GM19372 (cell line): ENCODE results near the gene MRPS7.

Experiments
- ATAC-seq: cut with Tn5 transposase; IDR thresholded peaks from one replicate; pipeline ENCODE4 v1.9.1; 2021; ENCODE audit warnings: mild to moderate bottlenecking, low read depth, moderate library complexity; ENCODE audit not compliant: unreplicated experiment

MRPS7 gene

DNA sequence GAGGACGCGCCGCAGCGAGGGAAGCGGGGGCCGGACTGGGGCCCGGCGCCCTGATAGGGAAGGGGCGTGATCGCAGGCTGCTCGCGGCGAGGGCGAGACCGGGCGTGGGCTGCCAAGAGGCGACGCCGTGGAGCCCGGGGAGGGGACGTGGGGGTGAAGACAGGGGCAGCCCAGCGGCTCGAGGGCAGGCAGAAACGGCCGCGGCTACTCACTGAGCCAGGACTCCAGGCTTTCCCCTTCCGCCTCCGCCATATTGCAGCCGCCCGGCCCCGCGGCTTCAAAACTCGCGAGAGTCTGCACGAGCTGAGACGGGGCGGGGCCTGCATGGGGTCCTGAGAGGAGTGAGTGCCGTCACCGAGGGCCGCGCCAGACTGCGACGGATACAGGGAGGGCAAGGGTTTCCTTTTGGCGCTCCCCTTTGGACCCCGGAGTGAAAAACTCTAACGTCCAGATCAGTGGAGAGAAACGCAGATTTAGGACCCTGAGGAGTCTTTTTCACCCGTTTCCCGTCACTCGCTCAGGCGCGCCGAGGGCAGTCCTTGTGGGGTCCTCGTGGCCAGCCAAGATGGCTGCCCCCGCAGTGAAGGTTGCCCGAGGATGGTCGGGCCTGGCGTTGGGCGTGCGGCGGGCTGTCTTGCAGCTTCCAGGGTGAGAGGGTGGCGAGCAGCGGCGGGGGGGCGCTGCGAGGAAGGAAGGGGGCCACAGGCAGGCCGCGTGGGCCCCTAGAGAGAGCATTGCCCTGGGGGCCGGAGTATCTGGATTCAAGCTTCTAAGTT, at the start of gene MRPS7, which contains the start of gene GGA3:
Gene MRPS7 (plus strand): TSS at position 544 of the 776 bp plus-strand sequence. CDS start 22 bp downstream, at position 566.
Gene GGA3 (minus strand): TSS at position 271 of the 776 bp plus-strand sequence. CDS start 19 bp downstream, at position 252.
- peak; percentile 87 for ATAC-seq

DNA sequence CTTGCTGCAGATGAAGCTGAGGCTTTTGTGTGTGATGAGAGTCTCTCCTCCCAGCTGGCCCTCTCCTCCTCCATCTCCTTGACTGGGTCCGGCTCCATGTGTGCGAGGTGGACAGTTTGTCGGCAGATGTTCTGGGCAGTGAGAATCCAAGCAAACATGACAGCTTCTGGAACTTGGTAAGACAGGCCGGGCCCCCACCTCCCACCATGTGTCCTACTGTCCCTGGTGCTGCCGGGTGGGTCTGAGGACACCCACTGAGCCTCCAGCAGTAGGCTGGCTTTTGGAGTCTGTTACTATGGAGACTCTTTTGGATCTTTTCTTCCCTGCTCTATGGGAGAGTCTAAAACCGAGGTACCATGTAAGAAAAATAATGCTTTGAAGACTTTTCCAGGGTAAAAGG, 43.5 kb upstream of the MRPS7 start:
- ATAC-seq = no peak

DNA sequence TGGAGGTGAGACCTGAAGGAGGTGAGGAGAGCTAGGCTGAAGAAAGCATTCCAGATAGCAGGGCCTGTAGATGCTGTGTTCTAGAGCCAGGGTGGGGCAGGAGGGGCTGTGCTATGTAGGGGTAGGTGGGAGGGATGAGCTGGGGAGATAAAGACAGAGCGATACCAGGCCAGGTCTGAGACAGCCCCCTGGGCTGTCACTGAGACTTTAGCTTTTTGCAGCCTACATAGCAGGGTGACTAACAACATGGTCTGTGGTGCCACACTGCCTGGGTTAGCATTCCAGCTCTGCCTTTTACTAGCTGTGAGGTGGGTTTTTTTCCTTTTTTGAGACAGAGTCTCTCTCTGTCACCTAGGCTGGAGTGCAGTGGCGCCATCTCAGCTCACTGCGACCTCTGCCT, 41.9 kb upstream of the MRPS7 start:
- no peak for ATAC-seq

DNA sequence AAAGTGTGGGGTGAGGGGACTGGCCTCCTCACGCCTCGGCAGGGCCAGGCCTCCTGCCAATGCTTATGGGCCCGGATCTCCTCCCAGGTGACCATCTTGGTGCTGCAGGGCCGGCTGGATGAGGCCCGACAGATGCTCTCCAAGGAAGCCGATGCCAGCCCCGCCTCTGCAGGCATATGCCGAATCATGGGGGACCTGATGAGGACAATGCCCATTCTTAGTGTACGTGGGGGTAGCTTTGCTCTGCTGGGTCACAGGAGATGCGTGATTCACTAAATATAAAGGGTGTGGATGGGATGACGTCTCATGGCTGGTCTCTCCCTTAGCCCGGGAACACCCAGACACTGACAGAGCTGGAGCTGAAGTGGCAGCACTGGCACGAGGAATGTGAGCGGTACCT, 36.7 kb upstream of the MRPS7 start:
- no peak for ATAC-seq

DNA sequence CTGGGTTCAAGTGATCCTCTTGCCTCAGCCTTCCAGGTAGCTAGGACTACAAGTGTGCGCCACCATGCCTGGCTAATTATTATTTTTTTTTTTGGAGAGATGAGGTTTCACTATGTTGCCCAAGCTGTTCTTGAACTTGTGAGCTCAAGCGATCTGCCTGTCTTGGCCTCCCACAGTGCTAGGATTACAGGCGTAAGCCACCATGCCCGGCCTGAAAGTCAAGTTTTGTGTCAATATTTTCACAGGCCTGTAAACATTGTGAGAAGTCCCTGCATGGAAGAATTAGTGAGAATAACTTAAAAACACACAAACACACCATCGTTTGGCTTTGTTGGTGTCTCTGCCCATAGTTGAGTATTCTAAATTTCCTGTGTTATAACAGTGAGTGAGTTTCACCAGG, 34.0 kb upstream of the MRPS7 start:
- ATAC-seq = no peak

DNA sequence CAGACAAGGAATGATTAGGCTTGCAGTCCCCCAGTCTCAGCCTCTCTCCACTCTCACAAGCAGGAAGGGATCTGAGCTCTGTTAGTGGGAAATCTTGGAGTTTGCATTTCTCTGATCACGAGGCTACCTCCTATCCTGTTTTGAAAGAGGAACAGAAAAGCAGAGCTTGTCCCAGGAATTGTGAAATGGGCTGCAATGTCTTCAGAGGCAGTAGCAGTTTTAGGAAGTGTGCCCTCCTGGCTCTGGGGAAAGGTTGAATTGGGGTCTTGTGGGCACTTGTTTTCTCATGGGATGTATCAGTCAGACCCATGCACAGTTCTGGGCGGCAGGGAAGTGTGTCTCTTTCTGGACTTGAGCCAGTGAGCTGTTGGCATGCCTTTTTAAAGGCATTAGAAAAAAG, 33.4 kb upstream of the MRPS7 start:
- ATAC-seq = no peak

DNA sequence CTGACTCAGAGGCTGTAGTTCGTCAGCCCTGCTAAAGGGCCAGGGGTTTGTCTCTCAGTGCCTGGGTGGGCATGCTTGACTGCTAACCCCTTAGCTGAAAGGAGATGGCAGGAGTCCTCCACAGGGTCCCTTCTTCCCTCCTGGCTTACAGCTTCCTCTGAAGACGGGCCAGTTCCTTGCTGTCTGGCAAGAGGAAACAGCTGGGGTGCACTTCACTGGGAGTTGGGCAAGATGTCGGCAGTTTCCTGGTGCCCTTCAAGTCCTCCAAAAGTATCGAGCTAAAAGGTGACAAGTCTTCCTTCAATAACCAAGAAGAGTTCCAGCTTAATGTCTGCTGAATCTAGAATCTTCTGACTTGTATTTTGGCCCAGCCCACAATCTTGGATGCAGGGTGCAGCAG, 32.8 kb upstream of the MRPS7 start:
- ATAC-seq = no peak

DNA sequence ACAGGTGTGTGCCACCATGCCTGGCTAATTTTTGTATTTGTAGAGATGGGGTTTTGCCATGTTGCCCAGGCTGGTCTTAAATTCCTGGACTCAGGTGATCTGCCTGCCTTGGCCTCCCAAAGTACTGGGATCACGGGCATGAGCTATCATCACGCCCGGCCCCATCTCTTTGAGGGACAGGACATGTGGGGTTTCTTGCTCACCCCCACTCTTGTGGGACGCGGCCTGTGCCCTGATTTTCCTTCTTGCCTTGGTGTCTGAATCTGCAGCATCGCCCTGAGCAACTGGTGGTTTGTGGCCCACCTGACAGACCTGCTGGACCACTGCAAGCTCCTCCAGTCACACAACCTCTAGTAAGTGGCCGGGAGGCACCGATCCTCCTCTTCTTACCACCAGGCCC, 30.6 kb upstream of the MRPS7 start:
- ATAC-seq = no peak

DNA sequence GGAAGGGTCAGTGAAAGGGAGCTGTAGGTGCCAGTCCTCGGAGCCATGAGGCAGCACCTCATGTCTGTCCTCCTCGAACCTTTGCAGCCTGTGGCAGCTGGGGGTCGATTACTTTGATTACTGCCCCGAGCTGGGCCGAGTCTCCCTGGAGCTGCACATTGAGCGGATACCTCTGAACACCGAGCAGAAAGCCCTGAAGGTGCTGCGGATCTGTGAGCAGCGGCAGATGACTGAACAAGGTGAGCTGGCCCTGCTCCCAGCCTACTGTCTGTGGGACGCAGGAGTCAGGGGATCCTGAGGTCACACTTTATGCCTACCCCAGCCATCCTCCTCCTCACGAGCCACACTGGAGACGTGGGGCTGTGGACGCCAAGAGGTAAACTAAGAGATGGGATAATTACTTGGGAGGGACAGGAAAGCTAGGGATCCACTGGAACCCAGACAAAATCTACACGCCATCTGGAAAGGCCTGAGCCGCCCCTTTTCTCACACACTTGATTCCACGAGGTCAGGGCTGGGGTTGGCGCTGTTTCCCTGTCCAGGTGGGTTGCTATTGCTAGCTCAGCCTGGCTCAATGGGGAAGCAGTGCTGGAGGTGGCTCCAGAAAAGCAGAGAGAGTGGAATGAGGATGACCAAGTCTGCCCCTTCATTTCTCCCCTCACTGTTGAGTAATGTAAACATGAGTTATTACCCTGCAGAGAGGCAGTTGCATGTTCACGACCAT, 29.8 kb upstream of the MRPS7 start:
- no peak for ATAC-seq

DNA sequence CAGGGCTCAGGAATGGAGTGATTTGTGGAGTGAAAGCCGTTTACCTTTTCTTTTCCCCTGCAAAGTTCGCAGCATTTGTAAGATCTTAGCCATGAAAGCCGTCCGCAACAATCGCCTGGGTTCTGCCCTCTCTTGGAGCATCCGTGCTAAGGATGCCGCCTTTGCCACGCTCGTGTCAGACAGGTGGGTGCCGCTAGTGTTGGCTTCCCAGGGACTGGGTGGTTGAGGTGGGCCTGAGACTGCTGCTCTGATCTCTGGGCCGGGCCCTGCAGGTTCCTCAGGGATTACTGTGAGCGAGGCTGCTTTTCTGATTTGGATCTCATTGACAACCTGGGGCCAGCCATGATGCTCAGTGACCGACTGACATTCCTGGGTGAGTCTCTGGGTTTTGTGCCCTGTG, 28.9 kb upstream of the MRPS7 start:
- ATAC-seq = no peak

DNA sequence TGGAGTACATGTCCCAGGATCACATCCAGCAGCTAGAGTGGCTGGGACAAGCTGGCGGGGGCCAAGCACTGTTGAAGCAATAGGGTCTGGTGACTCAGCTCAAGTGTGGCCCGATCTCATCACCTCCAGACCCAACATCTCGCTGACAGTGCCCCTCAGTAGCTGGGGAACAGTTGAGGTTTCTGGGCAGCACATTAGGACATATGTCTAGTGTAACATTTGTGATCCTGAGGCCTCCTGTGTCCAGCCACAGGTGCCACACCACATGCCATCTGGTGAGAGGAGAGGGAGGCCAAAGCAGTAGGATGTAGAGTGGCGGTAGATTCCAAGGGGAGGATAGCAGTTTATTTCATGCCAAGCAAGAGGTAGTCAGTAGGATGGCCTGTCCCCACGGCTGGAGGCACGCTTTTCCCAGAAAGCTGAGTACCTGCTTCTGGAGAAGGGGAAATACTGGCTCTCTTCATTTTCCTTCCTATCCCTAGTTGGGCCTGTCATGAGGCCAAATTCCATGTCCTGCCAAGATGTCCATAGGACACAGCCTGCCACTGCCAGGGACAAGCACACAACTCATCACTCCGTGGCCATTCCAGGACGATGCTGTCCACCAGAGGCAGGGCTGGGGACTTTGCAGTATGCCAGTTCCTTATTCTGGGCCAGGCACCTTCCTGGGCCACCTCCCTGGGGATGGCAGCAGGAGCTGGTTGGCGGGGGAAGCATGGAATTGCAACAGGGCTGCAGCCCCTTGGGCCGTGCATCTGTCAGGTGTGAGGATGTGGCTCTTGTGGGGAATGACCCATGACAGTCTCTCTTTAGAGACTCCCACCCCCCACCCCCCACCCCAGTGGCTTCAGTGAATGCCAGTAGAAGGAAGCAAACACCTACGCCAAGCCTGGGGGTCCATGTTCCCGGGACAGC, 24.3 kb upstream of the MRPS7 start:
- ATAC-seq = no peak

DNA sequence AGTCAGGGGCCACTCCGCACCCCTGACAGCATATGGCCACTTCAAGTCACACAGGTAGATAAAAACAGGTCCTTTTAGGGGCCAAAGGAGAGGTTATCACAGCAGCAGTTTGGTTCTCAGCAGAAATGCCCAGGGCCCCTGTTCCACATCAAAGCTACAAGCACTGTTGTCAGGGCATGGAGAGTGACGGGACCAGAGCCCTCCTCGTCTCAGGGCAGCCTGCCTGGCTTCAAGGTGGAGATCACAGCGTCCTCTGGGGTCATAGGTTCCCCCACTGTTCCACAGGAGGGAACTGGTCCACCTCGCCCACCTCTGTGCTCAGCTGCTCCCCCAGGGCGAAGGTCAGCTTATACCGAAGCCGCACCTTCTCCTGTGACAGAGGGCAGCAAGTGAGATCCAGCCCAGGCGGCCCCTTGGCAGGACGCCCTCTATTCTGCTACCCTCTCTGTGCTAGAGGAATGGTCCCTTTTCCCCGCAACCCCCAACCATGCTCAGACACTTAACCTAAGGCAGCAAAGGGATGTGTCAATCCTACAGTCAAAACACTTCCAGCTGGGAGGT, 23.6 kb upstream of the MRPS7 start:
- ATAC-seq = no peak

DNA sequence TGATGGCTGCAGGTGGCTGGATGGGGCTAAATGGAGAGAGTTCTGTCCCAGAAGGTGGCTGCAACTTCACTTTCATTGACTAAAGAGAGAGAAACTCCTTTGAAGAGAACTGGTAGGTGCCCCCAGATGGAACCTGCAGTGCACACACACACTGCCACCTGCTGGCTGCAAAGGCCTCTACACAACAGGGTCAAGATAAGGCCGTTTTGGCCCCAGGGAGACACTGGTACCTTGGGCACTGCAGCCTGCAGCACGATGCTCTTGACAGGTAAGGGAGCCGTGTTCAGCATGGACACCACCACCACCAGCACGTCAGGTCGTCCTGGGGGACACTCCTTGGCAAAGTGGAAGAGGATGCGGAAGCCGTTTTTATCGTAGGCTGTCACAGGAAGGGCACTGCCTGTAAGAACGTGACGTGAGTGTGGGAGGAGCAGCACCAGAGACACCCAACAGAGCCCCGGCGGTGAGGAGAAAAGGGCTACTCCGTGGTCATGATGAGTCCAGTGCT, 22.9 kb upstream of the MRPS7 start:
- ATAC-seq = no peak

DNA sequence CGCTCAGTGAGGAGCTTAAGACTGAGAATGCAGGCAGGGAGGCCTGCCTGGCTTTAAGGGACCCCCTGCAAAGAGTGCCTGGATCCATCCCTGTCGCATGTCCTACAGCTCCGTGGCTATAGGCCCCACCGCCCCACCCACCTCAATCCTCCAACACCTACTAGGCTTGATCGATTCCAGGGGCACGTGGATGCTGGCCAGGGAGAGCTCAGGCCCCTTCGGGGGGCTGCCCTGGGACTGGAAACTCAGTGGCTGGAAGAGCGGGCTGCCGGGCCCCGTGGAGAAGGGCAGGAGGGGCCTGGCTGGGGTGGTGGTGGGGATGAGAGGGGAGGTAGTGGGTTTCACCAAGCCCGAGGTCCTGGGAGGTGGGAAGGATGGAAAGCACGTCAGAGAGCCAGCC, 22.5 kb upstream of the MRPS7 start:
- ATAC-seq = no peak

DNA sequence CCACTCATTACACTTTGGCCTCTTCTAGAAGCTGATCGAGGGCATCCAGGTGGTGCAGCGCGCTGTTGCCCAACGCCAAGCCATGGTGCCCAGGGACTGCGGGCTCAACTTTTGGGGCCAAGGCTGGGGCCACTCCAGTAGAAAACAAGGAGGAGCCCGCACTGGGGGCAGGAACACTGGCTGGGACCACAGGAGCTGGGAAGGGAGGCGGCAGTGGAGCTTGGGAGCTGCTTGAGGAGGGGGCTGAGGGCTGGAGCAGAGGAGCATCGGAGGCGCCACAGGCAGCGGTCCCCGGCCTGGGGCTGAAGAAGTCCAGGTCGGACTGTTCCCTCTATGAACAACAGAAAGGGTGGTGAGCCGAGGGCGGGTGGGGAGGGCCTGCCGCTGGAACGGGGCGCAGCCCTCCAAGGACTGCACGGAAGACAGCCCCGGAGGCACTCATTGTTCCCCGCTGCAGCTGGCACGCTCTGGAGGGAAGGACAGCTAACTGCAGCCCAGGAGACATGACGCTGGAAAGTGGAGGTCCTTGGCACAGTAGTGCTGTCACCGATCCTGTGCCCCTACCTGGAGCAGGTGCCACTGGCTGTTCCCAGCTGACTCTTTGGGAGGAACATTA, 21.8 kb upstream of the MRPS7 start:
- ATAC-seq = no peak

DNA sequence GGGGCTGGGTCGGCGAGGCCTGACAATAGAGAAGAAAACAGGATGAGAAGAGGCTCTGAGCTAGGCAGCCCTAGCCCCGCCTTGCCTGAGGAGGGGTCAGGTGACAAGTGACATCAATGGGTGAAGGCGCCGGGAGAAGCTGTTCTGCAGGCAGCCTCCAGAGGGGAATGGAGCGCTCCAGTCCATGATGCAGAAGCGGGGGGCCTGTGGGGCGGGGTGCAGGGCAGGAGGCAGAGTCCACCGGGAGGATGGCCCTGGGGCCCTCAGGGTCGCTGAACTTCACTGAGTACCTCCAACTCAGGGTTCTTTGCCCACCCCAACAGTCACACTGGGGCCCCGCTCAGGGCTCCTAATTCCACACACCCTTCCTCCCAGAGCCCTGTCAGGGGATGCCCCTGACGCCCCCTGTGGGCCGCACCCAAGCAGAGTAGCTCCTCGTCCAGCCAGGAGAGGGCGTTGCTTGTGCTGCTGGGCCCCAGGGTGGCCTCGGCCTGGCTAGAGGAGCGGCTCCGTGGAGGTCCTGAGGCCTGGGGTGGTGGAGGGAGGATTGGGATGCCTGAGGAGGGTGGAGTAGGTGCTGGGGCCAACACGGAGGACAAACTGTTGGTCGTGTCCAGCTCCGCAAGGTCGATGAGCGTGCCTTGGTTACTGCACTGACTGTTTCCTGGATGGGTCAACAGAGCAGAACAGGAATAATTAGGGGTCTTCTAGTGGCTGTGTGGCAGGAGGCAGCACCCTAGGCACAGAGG, 21.1 kb upstream of the MRPS7 start:
- no peak for ATAC-seq

DNA sequence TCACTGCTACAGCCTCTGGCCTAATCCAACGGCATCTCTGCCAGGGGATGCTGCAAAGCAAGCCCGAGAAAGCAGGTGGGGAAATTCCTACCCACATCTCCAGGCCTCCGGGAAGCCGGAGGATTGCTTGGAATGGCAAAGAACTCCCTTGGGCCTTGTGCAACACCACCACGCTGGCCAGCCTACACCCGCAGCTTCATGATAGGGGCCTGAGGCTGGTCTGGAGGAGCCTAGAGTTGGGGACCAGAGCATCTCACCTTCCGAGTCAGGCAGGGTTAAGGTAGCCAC, 20.6 kb upstream of the MRPS7 start:
- ATAC-seq = no peak

DNA sequence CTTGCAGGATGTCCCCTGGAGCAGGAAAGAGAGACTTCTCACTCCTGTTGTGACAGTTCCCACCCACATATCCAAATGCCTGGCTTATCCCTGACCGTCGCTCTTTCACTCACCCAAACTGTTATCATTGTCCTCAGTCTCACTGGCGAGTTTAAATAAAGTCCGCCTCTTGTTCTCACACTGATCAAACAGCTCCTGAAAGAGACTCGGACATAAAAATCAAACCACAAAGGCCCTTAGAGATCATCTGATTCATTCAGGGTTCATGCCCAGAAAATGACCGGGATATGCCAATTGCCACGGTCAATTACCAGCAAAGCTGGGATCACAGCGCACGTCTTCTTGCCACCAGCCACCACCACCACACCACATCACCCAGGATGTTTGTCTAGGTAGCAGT, 20.2 kb upstream of the MRPS7 start:
- no peak for ATAC-seq

DNA sequence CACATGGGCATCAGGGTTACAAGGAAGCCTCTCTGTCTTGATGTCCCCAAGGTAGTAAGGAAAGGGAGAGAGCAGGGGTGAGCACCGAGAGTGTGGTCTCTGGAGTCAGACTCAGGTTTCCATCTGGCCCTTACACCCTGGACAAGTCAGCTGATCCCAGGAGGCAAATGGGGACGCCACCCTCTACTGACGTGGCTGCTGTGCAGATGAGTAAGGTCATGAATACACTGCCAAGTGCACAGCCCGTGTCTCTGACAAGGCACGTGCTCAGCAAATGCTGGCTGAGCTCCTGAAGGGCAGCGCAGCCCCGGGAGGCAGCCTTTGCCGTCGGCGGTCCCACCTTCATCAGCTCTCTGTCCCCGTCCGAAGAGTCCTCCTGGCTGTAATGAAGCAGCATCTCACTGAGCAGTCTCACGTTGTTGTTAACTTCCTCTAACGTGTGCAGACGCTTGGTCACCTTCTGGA, 19.7 kb upstream of the MRPS7 start:
- ATAC-seq = no peak
